Endothelial cell of umbilical vein (primary cell): ENCODE measurements around the gene EBF4.

Experiments used
- EZH2 ChIP-seq: IDR thresholded peaks from 2 replicates; pipeline ENCODE4 v1.6.1; 2012; ENCODE audit warnings: borderline replicate concordance, low read depth, mild to moderate bottlenecking, moderate library complexity, low read length, inconsistent platforms; ENCODE audit not compliant: severe bottlenecking
- FOS ChIP-seq: IDR thresholded peaks from 2 replicates; pipeline ENCODE4 v1.6.1; 2011; ENCODE audit warnings: mild to moderate bottlenecking, low read length, moderate library complexity, borderline replicate concordance; ENCODE audit not compliant: insufficient read depth
- GATA2 ChIP-seq: IDR thresholded peaks from 2 replicates; pipeline ENCODE4 v1.7.0; 2011; ENCODE audit warnings: low read depth, mild to moderate bottlenecking, moderate library complexity, mixed read lengths, low read length; ENCODE audit not compliant: insufficient read length, insufficient read depth
- JUN ChIP-seq: IDR thresholded peaks from 2 replicates; pipeline ENCODE4 v1.6.1; 2011; ENCODE audit warnings: borderline replicate concordance, low read depth; ENCODE audit not compliant: insufficient read length, insufficient read depth
- MYC ChIP-seq: IDR thresholded peaks from one replicate; pipeline ENCODE4 v1.6.1; 2011; ENCODE audit warnings: mild to moderate bottlenecking, low read depth, low read length
- POLR2A ChIP-seq: IDR thresholded peaks from 2 replicates; pipeline ENCODE4 v1.6.1; 2012; ENCODE audit warnings: low read depth, mild to moderate bottlenecking, control low read depth, low read length
- POLR2AphosphoS5 ChIP-seq: IDR thresholded peaks from 2 replicates; pipeline ENCODE4 v1.6.1; 2012; ENCODE audit warnings: low read depth, mild to moderate bottlenecking, control low read depth, low read length, moderate library complexity; ENCODE audit not compliant: insufficient read depth
- TF ChIP-seq, protein P1 (sequence below), 2 donors: IDR thresholded peaks; 1 replicate in 1 of 2; 2 replicates in 1 of 2; pipeline ENCODE4 v1.5.1; 2011; ENCODE audit warnings: low read length in 2 of 2, mild to moderate bottlenecking in 2 of 2, moderate library complexity in 2 of 2, control low read depth in 1 of 2, inconsistent platforms in 1 of 2, low read depth in 1 of 2; ENCODE audit not compliant: insufficient read depth in 1 of 2; ENCODE audit errors: extremely low read depth in 1 of 2
- TF ChIP-seq, protein P2 (sequence below): IDR thresholded peaks from 2 replicates; pipeline ENCODE4 v1.6.1; 2011; ENCODE audit not compliant: insufficient read depth, insufficient read length

DNA sequence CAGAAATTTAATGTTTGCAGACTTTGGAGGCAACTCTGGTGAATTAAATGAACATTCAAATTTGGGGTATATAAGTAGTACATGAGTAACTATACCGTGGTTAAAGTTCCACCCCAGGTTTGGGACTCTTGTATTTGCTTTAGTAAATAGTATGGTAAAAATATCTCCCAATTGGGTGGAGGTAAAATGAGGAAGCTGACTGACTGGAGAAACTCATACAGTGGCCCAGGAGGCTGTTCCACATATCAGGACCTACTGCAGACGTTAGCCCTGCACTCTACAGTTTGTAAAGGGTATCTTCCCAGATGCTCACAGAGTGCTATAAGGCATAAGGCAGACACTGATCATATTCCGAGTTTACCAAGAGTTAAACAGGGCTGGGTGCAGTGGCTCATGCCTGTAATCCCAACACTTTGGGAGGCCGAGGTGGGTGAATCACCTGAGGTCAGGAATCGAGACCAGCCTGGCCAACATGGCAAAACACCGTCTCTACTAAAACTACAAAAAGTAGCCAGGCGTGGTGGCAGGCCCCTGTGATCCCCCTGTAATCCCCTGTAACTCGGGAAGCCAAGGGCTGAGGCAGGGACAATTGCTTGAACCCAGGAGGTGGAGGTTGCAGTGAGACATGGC is 54.2 kb downstream of the EBF4 start:
- TF ChIP-seq POLR2A (no peak), POLR2AphosphoS5 (no peak), FOS (no peak), MYC (no peak), EZH2 (no peak), JUN (no peak), GATA2 (no peak)
- TF ChIP-seq, protein P1, sequence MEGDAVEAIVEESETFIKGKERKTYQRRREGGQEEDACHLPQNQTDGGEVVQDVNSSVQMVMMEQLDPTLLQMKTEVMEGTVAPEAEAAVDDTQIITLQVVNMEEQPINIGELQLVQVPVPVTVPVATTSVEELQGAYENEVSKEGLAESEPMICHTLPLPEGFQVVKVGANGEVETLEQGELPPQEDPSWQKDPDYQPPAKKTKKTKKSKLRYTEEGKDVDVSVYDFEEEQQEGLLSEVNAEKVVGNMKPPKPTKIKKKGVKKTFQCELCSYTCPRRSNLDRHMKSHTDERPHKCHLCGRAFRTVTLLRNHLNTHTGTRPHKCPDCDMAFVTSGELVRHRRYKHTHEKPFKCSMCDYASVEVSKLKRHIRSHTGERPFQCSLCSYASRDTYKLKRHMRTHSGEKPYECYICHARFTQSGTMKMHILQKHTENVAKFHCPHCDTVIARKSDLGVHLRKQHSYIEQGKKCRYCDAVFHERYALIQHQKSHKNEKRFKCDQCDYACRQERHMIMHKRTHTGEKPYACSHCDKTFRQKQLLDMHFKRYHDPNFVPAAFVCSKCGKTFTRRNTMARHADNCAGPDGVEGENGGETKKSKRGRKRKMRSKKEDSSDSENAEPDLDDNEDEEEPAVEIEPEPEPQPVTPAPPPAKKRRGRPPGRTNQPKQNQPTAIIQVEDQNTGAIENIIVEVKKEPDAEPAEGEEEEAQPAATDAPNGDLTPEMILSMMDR (IDR thresholded peaks at IDR 0.05; ENCODE audit: extremely low read depth in 1 of 2, insufficient read depth in 1 of 2, low read depth in 1 of 2, low read length in 2 of 2) = no peak
- TF ChIP-seq, protein P2, sequence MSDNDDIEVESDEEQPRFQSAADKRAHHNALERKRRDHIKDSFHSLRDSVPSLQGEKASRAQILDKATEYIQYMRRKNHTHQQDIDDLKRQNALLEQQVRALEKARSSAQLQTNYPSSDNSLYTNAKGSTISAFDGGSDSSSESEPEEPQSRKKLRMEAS = no peak
